Osteocyte (in vitro differentiated cells): ENCODE measurements around the gene DKK2. TPM values are rescaled to one million over a fixed set of nuclear protein-coding genes. Genes with fewer than 3 reads are reported as not detected.

Experiments
- DNase-seq: peaks from one replicate; pipeline ENCODE4 v3.0.0; 2021; ENCODE audit warnings: mixed read lengths; ENCODE audit not compliant: unreplicated experiment; ENCODE audit errors: extremely low spot score
- H3K27ac Mint-ChIP-seq: one replicate; pipeline ENCODE4 v1.8.0; 2021; ENCODE audit warnings: mild to moderate bottlenecking, mixed read lengths; ENCODE audit not compliant: unreplicated experiment
- H3K27me3 Mint-ChIP-seq: one replicate; pipeline ENCODE4 v1.8.0; 2021; ENCODE audit warnings: mixed read lengths; ENCODE audit not compliant: unreplicated experiment
- H3K36me3 Mint-ChIP-seq: one replicate; pipeline ENCODE4 v1.8.0; 2021; ENCODE audit warnings: mixed read lengths; ENCODE audit not compliant: unreplicated experiment
- H3K4me1 Mint-ChIP-seq: one replicate; pipeline ENCODE4 v1.8.0; 2021; ENCODE audit warnings: mixed read lengths; ENCODE audit not compliant: unreplicated experiment
- H3K4me3 Mint-ChIP-seq: one replicate; pipeline ENCODE4 v1.8.0; 2021; ENCODE audit warnings: mild to moderate bottlenecking, moderate library complexity, mixed read lengths; ENCODE audit not compliant: unreplicated experiment
- H3K9me3 Mint-ChIP-seq: one replicate; pipeline ENCODE4 v1.8.0; 2021; ENCODE audit warnings: mixed read lengths; ENCODE audit not compliant: unreplicated experiment
- total RNA-seq: library from RNA; stranded (reverse); gene quantifications from 2 replicates; pipeline ENCODE4 v1.2.1, GENCODE V29; 2021
- TF ChIP-seq, protein P1 (sequence below): fragments of 200-600 bp; sonication (generic); IDR thresholded peaks from 2 replicates; pipeline ENCODE4 v1.5.0; 2021; ENCODE audit warnings: antibody characterized with exemption, mild to moderate bottlenecking, moderate library complexity

The DKK2 gene
- total RNA-seq, 1 donor from 2014 or later = 206 TPM

DNA sequence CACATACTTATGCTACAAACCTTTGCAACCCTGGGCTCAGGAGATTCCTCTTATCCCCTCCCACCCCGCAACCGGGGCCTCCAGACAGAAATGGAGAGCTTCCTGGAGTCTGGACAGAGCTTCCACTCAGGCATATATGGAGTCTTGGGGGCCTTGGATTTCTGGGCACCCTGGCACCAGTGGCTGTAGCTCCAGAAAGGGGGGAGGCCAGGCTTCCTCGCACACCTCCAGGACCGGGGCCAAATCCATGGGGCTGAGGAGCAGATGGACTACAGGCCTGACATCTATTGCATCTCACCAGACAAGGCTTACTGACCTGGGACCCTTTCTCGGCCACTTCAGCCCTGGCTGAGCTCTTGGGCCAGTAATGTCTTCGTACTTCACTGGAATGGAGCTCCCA lies 143.3 kb downstream of the DKK2 start:
- Mint-ChIP-seq H3K36me3 (peaks cover 7% of the 10 kb centered on the region), H3K4me1 (no peaks in the 10 kb centered on the region), H3K27me3 (peaks cover 14% of the 10 kb centered on the region), H3K27ac (no peak overlapping the region), H3K9me3 (no peaks in the 10 kb centered on the region), H3K4me3 (no peak overlapping the region)
- TF ChIP-seq, protein P1, sequence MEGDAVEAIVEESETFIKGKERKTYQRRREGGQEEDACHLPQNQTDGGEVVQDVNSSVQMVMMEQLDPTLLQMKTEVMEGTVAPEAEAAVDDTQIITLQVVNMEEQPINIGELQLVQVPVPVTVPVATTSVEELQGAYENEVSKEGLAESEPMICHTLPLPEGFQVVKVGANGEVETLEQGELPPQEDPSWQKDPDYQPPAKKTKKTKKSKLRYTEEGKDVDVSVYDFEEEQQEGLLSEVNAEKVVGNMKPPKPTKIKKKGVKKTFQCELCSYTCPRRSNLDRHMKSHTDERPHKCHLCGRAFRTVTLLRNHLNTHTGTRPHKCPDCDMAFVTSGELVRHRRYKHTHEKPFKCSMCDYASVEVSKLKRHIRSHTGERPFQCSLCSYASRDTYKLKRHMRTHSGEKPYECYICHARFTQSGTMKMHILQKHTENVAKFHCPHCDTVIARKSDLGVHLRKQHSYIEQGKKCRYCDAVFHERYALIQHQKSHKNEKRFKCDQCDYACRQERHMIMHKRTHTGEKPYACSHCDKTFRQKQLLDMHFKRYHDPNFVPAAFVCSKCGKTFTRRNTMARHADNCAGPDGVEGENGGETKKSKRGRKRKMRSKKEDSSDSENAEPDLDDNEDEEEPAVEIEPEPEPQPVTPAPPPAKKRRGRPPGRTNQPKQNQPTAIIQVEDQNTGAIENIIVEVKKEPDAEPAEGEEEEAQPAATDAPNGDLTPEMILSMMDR = no peak
- no peak for DNase-seq

DNA sequence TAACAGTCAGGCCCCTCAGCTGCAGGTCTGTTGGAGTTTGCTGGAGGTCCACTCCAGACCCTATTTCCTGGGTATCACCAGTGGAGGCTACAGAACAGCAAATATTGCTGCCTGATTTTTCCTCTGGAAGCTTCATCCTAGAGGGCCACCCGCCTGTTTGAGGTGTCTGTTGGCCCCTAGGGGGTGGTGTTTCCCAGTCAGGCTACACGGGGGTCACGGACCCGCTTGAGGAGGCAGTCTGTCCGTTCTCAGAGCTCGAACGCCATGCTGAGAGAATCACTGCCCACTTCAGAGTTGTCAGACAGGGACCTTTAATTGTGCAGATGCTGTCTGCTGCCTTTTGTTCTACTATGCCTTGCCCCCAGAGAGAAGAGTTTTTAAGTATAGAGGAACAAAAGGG lies 160.8 kb downstream of the DKK2 start:
- TF ChIP-seq, protein P1 = no peak
- Mint-ChIP-seq H3K36me3 (no peaks in the 10 kb centered on the region), H3K4me3 (no peak overlapping the region)

More for the DNA sequence above, 160.8 kb downstream of the DKK2 start:
- Mint-ChIP-seq H3K27ac (no peak overlapping the region), H3K27me3 (no peaks in the 10 kb centered on the region), H3K9me3 (peaks cover 14% of the 10 kb centered on the region), H3K4me1 (no peaks in the 10 kb centered on the region)
- no peak for DNase-seq
